ENCODE data around the gene THEM5.

The THEM5 gene

GRCh38 chr1:151819976-151820623, 33.4 kb downstream of the THEM5 start:
- no peak for DNase-seq (ENCODE audit: low spot score)

DNA sequence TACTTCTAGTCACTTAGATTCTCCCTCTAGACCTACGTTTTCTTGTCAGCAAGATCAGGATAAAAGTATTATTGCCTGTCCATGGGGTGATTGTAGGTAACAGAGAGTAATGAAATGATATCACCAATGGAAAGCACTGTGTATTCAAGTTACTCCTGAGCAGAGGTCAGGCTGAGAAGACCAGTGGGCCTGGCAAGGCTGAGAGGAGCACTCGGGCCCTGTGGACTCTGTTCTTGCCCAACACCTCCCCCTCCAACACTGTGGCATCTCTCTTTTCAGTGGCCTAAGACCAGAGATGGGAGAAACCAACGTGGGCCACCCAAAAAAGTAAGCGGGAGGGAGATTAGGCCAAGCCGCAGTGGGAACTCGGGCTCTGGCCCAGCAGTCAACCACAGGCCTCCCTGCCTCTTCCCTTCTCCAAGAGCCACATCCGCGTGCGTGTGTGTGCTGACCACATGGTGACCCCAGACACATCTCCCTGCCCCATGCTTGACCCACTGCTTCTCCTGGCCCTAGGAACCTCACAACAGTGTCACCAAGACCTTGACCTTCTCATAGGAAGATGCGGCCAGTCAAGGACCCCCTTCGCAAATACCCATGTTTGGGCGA, 34.2 kb downstream of the THEM5 start:
- no peak for DNase-seq (ENCODE audit: low spot score)

- DNase-seq (ENCODE audit: low spot score) = no peak
These were observed 36.2 kb downstream of the THEM5 start for GRCh38 chr1:151817353-151817730.

DNA sequence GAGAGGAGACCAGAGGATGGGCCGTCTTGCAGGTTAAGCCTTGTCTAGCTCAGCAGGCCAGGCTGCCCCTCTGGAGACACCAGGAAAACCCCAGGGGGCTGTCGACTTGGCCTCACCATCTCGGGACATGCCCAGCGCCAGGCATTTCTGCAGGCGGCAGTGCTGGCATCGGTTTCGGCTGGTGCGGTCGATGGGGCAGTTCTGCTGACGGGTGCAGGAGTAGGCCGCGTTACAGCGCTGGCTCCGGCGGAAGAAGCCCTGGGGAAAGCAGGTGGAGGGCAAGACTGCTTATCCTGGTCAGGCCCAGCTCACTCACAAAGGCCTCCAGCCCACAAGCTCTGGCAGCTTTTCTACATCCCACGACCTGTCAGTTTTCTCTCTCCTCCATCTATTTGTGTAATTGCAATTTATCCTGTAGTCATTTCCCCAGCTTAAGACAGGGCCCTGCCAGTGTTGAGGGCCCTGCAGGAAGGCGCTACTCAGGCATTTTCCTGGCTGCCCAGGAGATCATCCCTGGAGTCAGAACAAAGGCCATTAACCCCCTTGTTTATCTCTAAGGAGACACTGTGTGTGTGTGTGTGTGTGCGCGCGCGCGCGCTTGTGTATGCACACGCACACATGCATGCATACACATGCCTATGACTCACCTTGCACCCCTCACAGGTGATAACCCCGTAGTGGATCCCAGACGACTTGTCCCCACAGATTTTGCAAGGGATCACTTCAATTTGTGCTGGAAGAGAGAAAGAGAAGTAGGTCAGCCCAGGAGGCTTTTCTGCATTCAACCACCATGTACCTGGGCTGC, 36.8 kb downstream of the THEM5 start:
- no peak for DNase-seq (ENCODE audit: low spot score)

DNA sequence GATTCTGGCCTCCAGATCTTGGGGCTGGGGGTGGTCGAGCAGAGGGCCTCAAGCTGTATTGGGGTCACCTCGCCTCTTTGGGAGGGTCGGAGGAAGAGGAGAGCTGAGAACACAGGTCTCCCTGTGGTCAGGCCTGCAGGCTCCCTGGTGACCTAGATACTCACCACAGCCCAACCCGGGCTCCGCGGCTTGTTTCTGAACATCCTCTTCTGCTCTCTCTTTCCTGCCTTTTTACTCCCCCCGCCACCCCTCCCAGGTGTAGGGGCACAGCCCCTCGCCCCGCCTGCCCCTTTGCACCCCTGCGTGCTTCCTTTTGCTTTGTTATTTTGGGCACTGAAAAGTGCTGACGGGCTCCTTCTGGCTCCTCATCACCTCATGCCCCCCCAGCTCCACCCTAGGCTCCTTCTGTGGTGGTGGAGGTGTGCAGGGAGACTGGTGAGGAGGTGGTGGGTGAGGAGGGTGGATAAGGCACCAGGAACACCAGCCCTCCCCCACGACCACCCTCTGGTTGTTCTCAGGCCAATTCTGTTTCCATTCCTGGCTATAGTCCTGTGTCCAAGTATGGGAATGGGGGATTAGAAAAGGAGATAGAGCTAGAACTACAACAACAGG, 37.7 kb downstream of the THEM5 start:
- DNase-seq (ENCODE audit: low spot score) = no peak

GRCh38 chr1:151814971-151815545, 38.5 kb downstream of the THEM5 start:
- no peak for DNase-seq (ENCODE audit: low spot score)

- DNase-seq (ENCODE audit: low spot score) = no peak
These were observed 39.1 kb downstream of the THEM5 start for GRCh38 chr1:151814426-151814825.

- no peak for DNase-seq (ENCODE audit: low spot score)
These were observed 40.1 kb downstream of the THEM5 start for GRCh38 chr1:151813271-151813977.

- no peak for DNase-seq (ENCODE audit: low spot score)
These were observed 42.3 kb downstream of the THEM5 start for GRCh38 chr1:151811181-151811580.

- DNase-seq (ENCODE audit: low spot score) = no peak
These were observed 43.4 kb downstream of the THEM5 start for GRCh38 chr1:151809985-151810556.

- no peak for DNase-seq (ENCODE audit: low spot score)
These were observed 44.1 kb downstream of the THEM5 start for GRCh38 chr1:151809290-151809984.

- DNase-seq (ENCODE audit: low spot score) = no peak
These were observed 45.7 kb downstream of the THEM5 start for GRCh38 chr1:151807766-151808165.

GRCh38 chr1:151807131-151807530, 46.4 kb downstream of the THEM5 start:
- DNase-seq (ENCODE audit: low spot score) = no peak

DNA sequence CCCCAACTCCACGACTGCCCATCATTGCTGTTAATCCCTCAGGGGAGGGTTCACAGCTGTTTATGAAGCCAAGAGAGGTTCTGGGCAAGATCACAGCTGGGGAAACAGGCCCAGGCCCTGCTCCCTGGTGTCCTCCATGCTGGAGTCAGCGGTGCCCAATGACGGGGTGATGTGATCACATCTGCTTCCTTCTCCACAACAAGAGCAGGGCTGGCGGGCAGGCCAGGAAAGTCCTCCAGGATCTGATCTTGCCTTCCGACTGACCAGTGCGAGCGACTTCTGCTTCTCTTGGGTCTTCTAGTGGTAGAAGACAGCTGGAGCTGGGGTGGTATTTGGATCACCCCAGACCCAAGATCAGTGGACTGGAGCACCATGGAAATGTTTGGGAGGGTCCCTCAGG, 47.3 kb downstream of the THEM5 start:
- no peak for DNase-seq (ENCODE audit: low spot score)

GRCh38 chr1:151805066-151805820, 48.3 kb downstream of the THEM5 start, which contains the start of gene LINGO4:
Gene LINGO4 (minus strand): TSS chr1:151805419. CDS start chr1:151802704, 2,715 bp downstream.
- no peak for DNase-seq (ENCODE audit: low spot score)

DNA sequence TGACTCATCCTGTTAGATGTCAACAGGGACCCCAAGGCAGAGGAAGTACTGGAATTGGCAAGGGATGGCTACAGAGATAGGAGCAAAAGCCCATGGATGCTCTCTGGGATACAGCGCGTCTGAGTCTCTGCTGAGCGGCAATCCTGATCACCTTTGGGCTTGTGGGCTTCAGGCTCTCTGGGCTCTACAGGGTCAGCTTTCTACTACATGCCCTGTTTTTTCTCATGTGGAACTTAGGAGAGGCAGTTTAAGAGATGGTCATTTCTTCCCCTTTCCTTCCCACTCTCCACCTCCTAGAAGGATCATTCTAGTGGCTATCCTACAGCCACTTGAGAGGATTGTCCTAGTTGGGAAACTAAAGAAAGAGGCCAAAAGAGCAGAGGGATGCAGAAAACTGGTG, 49.6 kb downstream of the THEM5 start:
- DNase-seq (ENCODE audit: low spot score) = no peak

GRCh38 chr1:151803164-151803563, 50.3 kb downstream of the THEM5 start:
- no peak for DNase-seq (ENCODE audit: low spot score)

DNA sequence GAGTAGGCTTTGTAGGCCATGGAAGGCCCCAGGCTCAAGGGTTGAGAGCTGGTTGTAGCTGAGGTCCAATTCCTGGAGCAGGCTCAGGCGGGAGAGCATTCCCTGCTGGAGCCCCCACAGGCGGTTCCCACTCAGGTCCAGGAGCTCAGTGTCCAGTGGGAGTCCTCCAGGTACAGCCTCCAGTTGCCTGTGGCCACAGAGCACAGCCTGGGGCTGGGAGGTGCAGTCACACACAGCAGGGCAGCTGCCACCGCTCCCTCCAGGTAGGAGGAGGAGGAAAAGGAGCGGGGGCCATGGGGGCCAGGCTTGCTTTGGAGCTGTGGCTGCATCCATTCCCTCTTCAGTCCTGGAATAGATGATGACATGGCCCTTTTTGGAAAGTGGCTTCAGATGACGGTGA, 51.1 kb downstream of the THEM5 start:
- DNase-seq (ENCODE audit: low spot score) = no peak

DNA sequence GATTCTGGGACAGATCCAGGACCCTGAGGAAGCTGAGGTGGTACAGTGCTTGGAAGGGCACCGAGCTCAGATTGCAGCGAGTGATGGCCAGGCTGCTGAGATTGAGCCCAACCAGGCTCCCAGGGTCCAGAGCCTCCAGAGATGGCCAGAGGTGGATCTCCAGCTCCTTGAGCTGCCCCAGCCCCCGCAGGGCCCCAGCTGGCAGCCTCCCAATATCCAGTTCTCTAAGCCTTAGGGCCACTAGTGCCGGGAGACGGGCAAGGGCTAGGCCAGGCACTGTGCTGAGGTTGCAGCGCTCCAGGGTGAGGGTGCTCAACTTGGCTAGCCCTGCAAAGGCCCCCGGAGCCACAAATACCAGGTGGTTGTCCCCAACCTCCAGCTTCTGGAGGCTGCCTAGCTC, 51.7 kb downstream of the THEM5 start:
- no peak for DNase-seq (ENCODE audit: low spot score)

GRCh38 chr1:151801310-151801820, 52.1 kb downstream of the THEM5 start:
- DNase-seq (ENCODE audit: low spot score) = no peak
